COLO829 (cell line): ENCODE results near the gene USP49.
A peak's percentile ranks its signal among the peaks of the same experiment; 100 is the strongest.

ENCODE experiments used
- DNase-seq: peaks from one replicate; pipeline ENCODE4 v3.0.0; 2012; ENCODE audit warnings: low spot score

The USP49 gene

GRCh38 chr6:41757271-41757670 is 137.9 kb downstream of the USP49 start:
- no peak for DNase-seq

GRCh38 chr6:41756354-41756753 is 138.8 kb downstream of the USP49 start:
- no peak for DNase-seq

DNA sequence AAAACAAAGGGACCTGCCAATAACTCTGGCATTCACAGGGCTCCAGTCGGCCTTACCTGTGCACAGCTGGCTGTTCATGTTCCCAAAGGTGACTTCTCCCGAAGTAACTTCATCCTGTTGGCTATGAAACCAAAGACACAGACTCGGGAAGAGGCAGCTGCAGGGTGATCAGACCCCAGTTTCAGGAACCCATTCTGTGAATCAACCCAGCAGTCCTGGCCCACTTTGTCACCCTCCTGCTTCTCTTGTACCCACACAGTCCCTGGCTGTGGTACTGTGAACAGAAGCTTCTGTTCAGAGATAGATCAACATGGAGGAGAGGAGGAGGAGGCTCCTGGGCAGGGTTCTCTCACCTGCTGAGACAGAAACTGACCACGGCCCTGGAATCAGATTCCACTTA is 139.3 kb downstream of the USP49 start:
- no peak for DNase-seq

DNA sequence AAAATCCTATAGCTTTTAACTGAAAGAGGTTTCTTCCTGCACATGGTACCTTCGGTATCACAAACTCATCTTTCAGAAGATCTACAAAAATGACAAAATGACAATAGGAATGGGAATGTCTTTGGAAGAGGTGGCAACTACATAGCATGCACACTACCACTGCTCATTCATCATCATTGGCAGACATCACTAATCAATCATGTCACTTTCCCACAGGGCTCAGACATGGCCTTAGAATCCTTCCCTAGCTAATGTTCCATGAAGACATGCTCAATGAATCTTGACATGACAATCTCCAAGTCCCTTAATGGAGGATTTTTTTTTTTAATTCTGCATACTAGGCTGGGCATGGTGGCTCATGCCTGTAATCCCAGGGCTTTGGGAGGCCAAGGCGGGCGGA is 144.8 kb downstream of the USP49 start:
- no peak for DNase-seq

- no peak for DNase-seq
Observed at GRCh38 chr6:41748542-41748941, 146.6 kb downstream of the USP49 start.

DNA sequence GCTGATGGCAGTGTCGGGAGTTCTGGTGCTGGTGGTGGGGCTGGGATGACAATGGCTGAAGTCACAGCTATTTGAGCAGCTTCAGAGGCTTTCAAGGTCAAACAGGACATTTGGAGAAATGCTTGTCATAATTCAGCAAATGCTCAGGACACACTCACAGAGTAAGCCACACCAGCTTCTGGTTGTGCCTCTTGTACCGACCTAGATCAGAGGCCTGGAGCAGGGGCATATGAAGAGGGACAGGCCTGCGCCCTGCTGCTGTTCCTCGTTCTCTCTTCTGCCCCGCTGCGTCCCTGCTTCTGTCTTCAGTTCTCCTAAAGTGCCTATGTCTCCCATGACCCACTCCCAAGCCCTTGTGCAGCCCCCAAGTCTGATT is 147.1 kb downstream of the USP49 start:
- no peak for DNase-seq

DNA sequence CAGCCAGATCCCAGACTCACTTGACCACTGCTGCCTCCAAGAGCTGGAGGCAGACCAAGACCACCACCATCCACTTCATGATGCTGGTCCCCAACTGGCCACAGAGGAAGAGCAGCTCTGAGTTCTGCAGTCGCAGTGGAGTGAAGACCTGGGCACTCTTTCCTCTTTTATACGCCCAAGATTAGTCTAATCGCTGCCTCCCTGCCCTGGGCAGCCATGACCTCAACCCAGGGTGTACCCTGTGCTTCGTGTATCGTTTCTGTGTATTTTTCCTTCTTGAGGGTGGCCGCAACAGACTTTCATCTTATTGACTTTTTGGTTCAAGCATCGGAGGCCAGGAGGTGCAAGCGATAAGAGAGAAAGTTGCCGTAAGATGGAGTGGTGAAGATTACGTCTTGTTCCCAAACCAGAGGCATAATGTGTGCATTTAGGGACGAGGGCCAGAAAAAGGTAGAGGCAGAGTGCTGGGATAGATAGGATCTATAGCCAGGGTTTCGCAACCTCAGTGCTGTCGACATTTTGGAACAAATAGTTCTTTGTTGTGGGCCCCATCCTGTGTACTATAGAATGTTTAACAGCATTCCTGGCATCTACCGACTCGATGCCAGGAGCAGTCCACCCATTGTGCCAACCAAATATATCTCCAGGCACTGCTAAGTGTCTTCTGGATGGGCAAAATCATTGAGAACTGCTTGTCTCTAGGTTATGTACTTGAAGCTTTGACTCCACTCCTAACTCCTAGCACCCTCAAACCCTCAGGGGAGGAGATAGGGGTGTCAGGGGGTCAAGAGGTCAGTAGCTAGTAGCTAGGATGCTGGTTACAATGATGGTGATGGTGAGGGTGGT is 147.7 kb downstream of the USP49 start, which contains the start of gene PGC:
PGC (minus strand) TSS at position 142 of the 846 bp plus-strand sequence; CDS start at position 79, 63 bp downstream.
- peak; percentile 61 for DNase-seq

- no peak for DNase-seq
Observed at GRCh38 chr6:41746107-41746506, 149.1 kb downstream of the USP49 start.

DNA sequence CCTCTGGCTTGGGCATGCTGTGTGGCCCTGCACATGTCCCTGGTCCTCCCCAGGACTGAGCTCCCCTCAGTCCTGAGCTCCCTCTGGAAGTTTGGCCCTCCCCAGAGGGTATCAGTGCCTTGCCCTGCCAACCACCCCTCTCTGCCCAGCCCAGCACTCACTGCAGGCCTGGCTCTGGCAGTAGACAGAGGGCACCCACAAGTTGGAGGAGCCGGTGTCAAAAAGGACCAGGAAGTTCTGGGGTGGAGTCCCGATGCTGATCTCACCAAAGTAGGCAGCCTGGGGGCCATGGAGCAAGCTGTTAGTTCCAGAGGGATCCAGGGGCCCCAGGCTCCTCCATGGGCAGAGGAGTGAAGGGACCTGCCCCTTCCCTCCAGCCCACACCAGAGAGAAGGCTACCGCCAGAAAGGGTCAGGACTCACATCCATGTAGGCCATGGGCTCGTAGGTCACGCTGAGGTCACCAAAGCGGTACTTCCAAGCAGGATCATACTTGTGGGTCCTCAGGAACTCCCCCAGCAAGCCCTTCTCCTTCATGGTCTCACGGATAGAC is 150.9 kb downstream of the USP49 start:
- DNase-seq, result no peak

DNA sequence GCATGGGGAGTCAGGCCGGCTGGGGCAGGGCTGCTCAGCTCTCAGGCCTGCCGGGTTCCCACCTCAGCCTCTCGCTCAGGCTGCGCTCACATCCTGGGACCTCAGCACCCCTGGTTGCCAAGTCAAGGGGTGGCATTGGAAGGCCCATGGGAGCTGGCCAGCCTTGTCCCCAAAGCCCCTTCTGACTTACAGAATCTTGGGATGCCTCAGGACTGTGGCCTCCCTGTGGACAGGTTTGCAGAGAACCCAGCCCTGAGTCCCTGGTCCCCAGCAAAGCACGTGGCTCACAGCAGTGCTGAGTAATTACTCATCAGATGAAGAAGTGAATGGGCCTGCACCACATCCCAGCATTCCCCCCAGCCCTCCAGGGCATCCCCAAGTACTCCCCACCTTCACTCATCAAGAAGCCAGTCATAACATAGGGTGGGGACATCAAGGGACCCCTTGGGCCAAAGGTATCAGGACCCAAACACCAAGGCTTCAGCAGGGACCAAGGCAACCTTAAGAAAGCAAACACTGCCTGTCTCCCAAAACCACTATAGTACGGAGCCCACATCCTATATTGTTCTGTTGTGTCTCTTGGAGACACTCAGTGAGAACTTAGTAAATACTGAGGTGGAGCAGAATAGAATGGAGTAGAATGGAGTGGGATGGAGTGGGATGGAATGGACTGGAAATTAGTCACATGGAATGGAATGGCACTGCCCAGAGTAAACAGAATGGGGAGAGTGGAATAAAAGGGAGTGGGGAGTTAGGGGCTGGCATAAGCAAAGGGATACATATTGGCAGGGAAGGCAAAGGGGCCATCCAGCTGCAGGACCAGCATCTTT is 151.6 kb downstream of the USP49 start:
- no peak for DNase-seq

GRCh38 chr6:41741625-41742490 is 153.3 kb downstream of the USP49 start:
- DNase-seq, result no peak

DNA sequence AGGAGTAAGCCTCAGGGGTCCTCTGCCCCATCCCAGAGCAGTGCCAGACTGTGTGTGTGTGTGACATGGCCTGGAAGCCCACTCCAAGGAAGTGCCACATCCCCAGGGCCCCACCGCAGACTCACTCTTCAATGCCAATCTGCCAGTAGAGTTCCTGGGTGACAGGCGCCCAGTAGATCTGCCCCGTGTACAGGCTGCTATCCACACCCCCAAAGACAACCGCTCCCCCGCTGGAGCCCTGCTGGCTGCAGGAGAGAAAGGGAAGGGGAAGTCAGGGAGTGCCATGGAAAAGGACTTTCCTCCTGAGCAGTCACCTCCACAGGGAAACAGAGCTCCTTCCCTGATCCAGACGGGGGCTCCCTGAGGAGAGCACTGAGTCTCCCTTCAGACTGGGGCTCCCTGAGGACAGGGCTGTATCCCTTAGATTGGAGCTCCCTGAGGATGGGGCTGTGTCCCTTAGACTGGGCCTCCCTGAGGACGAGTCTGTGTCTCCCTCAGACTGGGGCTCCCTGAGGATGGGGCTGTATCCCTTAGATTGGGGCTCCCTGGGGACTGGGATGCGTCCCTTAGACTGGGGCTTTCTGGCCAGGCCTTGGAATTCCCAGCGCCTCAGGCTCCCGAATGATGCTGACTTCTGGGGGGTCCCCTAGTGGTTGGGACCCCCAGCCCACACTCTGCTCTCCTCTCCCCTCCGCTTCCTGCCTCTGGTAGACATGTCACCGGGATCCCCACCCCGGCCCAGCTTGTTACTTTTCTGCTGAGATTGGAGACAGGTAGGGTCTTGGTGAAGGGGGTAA is 154.6 kb downstream of the USP49 start:
- no peak for DNase-seq
